ENCODE results near the gene CEPT1.

The CEPT1 gene

GRCh38 chr1:111104981-111105380 lies 35.0 kb upstream of the CEPT1 start:
- H3K9me3 ChIP-seq = peaks cover 0 to 40% (median 19%) of the 10 kb centered on the region in 3 donors
- no peak overlapping the region for H3K27ac ChIP-seq
- no peaks in the 10 kb centered on the region for H3K27me3 ChIP-seq
- DNase-seq = no peak
- TF ChIP-seq CTCF (IDR thresholded peaks at IDR 0.05) = no peak
- no peaks in the 10 kb centered on the region for H3K36me3 ChIP-seq
- no peaks in the 10 kb centered on the region for H3K4me1 ChIP-seq
- intact Hi-C loops (cut with DNase I; ENCODE audit: low total_unique reads) = no loop called here
- no peak overlapping the region for H3K4me3 ChIP-seq

GRCh38 chr1:111110197-111110899 lies 29.7 kb upstream of the CEPT1 start:
- H3K36me3 ChIP-seq = peaks cover 10 to 14% (median 10%) of the 10 kb centered on the region in 3 donors
- TF ChIP-seq CTCF (IDR thresholded peaks at IDR 0.05) = no peak
- intact Hi-C loops (cut with DNase I; ENCODE audit: low total_unique reads) = no loop called here

GRCh38 chr1:111116496-111116895 lies 23.5 kb upstream of the CEPT1 start:
- intact Hi-C loops (cut with DNase I; ENCODE audit: low total_unique reads) = no loop called here
- H3K27me3 ChIP-seq = no peaks in the 10 kb centered on the region
- no peak overlapping the region for H3K4me3 ChIP-seq
- TF ChIP-seq CTCF (IDR thresholded peaks at IDR 0.05) = no peak
- H3K9me3 ChIP-seq = no peaks in the 10 kb centered on the region
- H3K27ac ChIP-seq = no peak overlapping the region
- DNase-seq = no peak
- H3K4me1 ChIP-seq = no peaks in the 10 kb centered on the region
- peaks cover 48 to 56% (median 50%) of the 10 kb centered on the region in 3 donors for H3K36me3 ChIP-seq

More at GRCh38 chr1:111110197-111110899, 29.7 kb upstream of the CEPT1 start:
- no peak overlapping the region for H3K27ac ChIP-seq
- H3K4me3 ChIP-seq = no peak overlapping the region
- peaks cover 0 to 12% (median 0%) of the 10 kb centered on the region in 3 donors for H3K9me3 ChIP-seq
- no peaks in the 10 kb centered on the region for H3K4me1 ChIP-seq
- no peaks in the 10 kb centered on the region for H3K27me3 ChIP-seq
- DNase-seq = no peak

- Histone ChIP-seq H3K36me3 (peaks cover 40 to 79% (median 46%) of the 10 kb centered on the region in 3 donors), H3K4me3 (no peak overlapping the region), H3K27ac (no peak overlapping the region), H3K4me1 (no peaks in the 10 kb centered on the region), H3K9me3 (no peaks in the 10 kb centered on the region), H3K27me3 (no peaks in the 10 kb centered on the region)
- intact Hi-C loops (cut with DNase I; ENCODE audit: low total_unique reads) = no loop called here
- no peak for TF ChIP-seq CTCF (IDR thresholded peaks at IDR 0.05)
- DNase-seq = no peak
Measured at GRCh38 chr1:111126354-111126753, 13.7 kb upstream of the CEPT1 start.

GRCh38 chr1:111127923-111128643 lies 11.9 kb upstream of the CEPT1 start:
- H3K9me3 ChIP-seq = no peaks in the 10 kb centered on the region
- no peak overlapping the region for H3K4me3 ChIP-seq
- intact Hi-C loops (cut with DNase I; ENCODE audit: low total_unique reads) = no loop called here
- peaks cover 36 to 74% (median 46%) of the 10 kb centered on the region in 3 donors for H3K36me3 ChIP-seq
- no peak for TF ChIP-seq CTCF (IDR thresholded peaks at IDR 0.05)
- H3K4me1 ChIP-seq = no peaks in the 10 kb centered on the region
- no peak overlapping the region for H3K27ac ChIP-seq
- no peaks in the 10 kb centered on the region for H3K27me3 ChIP-seq
- DNase-seq = no peak

All from tibial artery (tissue), 4 donors.